HepG2 (cell line): Measurements from ENCODE around the gene LCAT. TPM values are rescaled to one million over a fixed set of nuclear protein-coding genes. Genes with fewer than 3 reads are reported as not detected.
A peak's percentile ranks its signal among the peaks of the same experiment; 100 is the strongest.

Experiments
- ERF ChIP-seq: IDR thresholded peaks from 2 replicates; pipeline ENCODE4 v1.6.1; 2018; ENCODE audit warnings: missing biosample characterization, missing genetic modification reagents
- MATR3 ChIP-seq: sonication (generic); formaldehyde crosslinking; IDR thresholded peaks from 2 replicates; pipeline ENCODE4 v1.4.0; 2020; ENCODE audit warnings: missing genetic modification reagents
- RCOR2 ChIP-seq: IDR thresholded peaks from 2 replicates; pipeline ENCODE4 v1.6.1; 2016; ENCODE audit warnings: missing biosample characterization, missing genetic modification reagents
- RFX3 ChIP-seq: IDR thresholded peaks from 2 replicates; pipeline ENCODE4 v1.6.1; 2016; ENCODE audit warnings: missing biosample characterization, missing genetic modification reagents
- TGIF2 ChIP-seq: IDR thresholded peaks from 2 replicates; pipeline ENCODE4 v1.6.1; 2016; ENCODE audit warnings: control low read depth, missing compliant biosample characterization
- ZNF282 ChIP-seq: fragments of 450-650 bp; IDR thresholded peaks from 2 replicates; pipeline ENCODE4 v1.6.1; 2018; ENCODE audit not compliant: partially characterized antibody
- polyA plus RNA-seq, 8 experiments: library from polyadenylated mRNA; depleted of rRNA in 3 of 8; stranded (reverse) in 7 of 8; unstranded in 1 of 8; fragments of >200 nt; fragmentation: Illumina TruSeq in 4 of 8; extraction: Trizol in 4 of 8; gene quantifications; 2 replicates each; pipeline versions ENCODE4 v1.2.1 to v1.2.3, GENCODE V29; 2011 to 2016; ENCODE audit warnings: low read depth in 4 of 8, missing spikeins in 1 of 8, mixed read lengths in 1 of 8; ENCODE audit not compliant: insufficient read depth in 1 of 8
- total RNA-seq, 5 experiments: library from RNA; depleted of rRNA; stranded (reverse); fragments of >200 nt; fragmentation: Illumina TruSeq; extraction: Trizol; gene quantifications; 2 replicates each; pipeline ENCODE4 v1.2.3, GENCODE V29; 2016; ENCODE audit warnings: low read depth in 1 of 5
- TF ChIP-seq, protein P1 (sequence below): sonication (generic); formaldehyde crosslinking; IDR thresholded peaks from 2 replicates; pipeline ENCODE4 v1.4.0; 2020; ENCODE audit warnings: mild to moderate bottlenecking, missing genetic modification reagents
- TF ChIP-seq, protein P2 (sequence below): sonication (generic); formaldehyde crosslinking; IDR thresholded peaks from 2 replicates; pipeline ENCODE4 v1.5.0; 2020; ENCODE audit warnings: mild to moderate bottlenecking, missing genetic modification reagents, borderline replicate concordance
- TF ChIP-seq, protein P3 (sequence below): sonication (generic); formaldehyde crosslinking; IDR thresholded peaks from 2 replicates; pipeline ENCODE4 v1.4.0; 2020; ENCODE audit warnings: missing genetic modification reagents, low read depth, mild to moderate bottlenecking, borderline replicate concordance
- TF ChIP-seq, protein P4 (sequence below): sonication (generic); formaldehyde crosslinking; IDR thresholded peaks from 2 replicates; pipeline ENCODE4 v1.5.0; 2020; ENCODE audit warnings: mild to moderate bottlenecking, missing genetic modification reagents, moderate library complexity
- TF ChIP-seq, protein P5 (sequence below): sonication (generic); formaldehyde crosslinking; IDR thresholded peaks from 2 replicates; pipeline ENCODE4 v1.5.1; 2020; ENCODE audit warnings: mild to moderate bottlenecking, missing genetic modification reagents, moderate library complexity
- TF ChIP-seq, protein P6 (sequence below): IDR thresholded peaks from 2 replicates; pipeline ENCODE4 v1.6.1; 2016; ENCODE audit warnings: low read depth, control low read depth
- TF ChIP-seq, protein P7 (sequence below): sonication (generic); formaldehyde crosslinking; IDR thresholded peaks from 2 replicates; pipeline ENCODE4 v1.4.0; 2020; ENCODE audit warnings: missing genetic modification reagents

LCAT gene
- total and polyA plus RNA-seq, 2 of the 13 experiments (the other 11 are each of a cell fraction or from before 2014, with no cell fraction given): 36.1 to 38.9 TPM

DNA sequence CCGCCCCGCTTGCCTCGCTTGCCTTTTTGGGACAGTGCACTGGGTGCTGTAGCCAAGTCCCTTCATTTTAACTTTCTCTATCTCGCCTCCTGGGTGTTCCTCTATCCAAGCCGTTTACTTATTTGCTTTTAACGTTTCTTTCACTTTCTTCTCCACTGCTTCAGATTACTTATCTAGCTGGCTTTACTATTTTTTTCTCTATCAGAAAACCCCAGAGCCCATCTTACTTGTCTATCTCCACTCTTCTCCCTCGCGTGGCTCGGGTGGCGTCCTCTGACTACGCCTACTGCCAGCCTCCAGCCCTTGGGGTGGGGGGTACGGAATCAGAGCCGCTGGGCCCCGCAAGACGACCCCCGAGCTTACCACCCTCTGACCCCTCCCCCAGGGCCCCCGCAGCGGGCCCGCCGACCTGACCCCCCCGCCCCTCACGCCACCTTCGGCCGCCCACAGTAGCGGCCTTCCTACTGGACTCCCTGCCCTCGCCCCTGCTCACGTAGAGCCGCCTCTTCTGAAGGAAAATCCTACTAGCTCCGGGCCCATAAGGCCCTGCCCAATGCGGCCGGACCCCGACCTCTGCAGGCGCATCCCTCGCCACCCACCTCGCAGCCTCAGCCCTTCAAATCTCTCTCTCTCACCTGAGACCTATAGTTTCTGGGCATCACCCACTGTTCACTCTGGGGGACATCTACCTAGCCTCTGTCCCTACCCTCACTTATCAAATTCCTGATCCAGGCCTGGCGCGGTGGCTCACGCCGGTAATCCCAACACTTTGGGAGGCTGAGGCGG, 25.5 kb upstream of the LCAT start (continued):
- TF ChIP-seq, protein P1, sequence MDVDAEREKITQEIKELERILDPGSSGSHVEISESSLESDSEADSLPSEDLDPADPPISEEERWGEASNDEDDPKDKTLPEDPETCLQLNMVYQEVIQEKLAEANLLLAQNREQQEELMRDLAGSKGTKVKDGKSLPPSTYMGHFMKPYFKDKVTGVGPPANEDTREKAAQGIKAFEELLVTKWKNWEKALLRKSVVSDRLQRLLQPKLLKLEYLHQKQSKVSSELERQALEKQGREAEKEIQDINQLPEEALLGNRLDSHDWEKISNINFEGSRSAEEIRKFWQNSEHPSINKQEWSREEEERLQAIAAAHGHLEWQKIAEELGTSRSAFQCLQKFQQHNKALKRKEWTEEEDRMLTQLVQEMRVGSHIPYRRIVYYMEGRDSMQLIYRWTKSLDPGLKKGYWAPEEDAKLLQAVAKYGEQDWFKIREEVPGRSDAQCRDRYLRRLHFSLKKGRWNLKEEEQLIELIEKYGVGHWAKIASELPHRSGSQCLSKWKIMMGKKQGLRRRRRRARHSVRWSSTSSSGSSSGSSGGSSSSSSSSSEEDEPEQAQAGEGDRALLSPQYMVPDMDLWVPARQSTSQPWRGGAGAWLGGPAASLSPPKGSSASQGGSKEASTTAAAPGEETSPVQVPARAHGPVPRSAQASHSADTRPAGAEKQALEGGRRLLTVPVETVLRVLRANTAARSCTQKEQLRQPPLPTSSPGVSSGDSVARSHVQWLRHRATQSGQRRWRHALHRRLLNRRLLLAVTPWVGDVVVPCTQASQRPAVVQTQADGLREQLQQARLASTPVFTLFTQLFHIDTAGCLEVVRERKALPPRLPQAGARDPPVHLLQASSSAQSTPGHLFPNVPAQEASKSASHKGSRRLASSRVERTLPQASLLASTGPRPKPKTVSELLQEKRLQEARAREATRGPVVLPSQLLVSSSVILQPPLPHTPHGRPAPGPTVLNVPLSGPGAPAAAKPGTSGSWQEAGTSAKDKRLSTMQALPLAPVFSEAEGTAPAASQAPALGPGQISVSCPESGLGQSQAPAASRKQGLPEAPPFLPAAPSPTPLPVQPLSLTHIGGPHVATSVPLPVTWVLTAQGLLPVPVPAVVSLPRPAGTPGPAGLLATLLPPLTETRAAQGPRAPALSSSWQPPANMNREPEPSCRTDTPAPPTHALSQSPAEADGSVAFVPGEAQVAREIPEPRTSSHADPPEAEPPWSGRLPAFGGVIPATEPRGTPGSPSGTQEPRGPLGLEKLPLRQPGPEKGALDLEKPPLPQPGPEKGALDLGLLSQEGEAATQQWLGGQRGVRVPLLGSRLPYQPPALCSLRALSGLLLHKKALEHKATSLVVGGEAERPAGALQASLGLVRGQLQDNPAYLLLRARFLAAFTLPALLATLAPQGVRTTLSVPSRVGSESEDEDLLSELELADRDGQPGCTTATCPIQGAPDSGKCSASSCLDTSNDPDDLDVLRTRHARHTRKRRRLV: peak; percentile 73
- no peak for TF ChIP-seq MATR3 (CRISPR knock-in tag)
- TF ChIP-seq, protein P2, sequence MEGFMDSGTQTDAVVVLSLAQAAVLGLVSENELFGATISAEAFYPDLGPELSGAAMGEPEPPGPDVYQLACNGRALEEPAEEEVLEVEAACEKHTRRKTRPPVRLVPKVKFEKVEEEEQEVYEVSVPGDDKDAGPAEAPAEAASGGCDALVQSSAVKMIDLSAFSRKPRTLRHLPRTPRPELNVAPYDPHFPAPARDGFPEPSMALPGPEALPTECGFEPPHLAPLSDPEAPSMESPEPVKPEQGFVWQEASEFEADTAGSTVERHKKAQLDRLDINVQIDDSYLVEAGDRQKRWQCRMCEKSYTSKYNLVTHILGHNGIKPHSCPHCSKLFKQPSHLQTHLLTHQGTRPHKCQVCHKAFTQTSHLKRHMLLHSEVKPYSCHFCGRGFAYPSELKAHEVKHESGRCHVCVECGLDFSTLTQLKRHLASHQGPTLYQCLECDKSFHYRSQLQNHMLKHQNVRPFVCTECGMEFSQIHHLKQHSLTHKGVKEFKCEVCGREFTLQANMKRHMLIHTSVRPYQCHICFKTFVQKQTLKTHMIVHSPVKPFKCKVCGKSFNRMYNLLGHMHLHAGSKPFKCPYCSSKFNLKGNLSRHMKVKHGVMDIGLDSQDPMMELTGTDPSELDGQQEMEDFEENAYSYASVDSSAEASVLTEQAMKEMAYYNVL (CRISPR knock-in tag): no peak
- TF ChIP-seq ERF: no peak; the same call in 1 of the 2 replicates
- no peak for TF ChIP-seq ZNF282
- TF ChIP-seq, protein P3, sequence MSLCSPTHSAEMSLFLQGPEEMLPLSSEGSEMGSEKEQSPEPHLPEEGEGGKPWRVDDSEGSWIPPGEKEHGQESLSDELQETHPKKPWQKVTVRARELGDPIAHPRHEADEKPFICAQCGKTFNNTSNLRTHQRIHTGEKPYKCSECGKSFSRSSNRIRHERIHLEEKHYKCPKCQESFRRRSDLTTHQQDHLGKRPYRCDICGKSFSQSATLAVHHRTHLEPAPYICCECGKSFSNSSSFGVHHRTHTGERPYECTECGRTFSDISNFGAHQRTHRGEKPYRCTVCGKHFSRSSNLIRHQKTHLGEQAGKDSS (CRISPR knock-in tag): no peak
- TF ChIP-seq, protein P4, sequence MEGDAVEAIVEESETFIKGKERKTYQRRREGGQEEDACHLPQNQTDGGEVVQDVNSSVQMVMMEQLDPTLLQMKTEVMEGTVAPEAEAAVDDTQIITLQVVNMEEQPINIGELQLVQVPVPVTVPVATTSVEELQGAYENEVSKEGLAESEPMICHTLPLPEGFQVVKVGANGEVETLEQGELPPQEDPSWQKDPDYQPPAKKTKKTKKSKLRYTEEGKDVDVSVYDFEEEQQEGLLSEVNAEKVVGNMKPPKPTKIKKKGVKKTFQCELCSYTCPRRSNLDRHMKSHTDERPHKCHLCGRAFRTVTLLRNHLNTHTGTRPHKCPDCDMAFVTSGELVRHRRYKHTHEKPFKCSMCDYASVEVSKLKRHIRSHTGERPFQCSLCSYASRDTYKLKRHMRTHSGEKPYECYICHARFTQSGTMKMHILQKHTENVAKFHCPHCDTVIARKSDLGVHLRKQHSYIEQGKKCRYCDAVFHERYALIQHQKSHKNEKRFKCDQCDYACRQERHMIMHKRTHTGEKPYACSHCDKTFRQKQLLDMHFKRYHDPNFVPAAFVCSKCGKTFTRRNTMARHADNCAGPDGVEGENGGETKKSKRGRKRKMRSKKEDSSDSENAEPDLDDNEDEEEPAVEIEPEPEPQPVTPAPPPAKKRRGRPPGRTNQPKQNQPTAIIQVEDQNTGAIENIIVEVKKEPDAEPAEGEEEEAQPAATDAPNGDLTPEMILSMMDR (CRISPR knock-in tag): peak; percentile 55
- TF ChIP-seq, protein P5, sequence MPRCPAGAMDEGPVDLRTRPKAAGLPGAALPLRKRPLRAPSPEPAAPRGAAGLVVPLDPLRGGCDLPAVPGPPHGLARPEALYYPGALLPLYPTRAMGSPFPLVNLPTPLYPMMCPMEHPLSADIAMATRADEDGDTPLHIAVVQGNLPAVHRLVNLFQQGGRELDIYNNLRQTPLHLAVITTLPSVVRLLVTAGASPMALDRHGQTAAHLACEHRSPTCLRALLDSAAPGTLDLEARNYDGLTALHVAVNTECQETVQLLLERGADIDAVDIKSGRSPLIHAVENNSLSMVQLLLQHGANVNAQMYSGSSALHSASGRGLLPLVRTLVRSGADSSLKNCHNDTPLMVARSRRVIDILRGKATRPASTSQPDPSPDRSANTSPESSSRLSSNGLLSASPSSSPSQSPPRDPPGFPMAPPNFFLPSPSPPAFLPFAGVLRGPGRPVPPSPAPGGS: no peak
- no peak for TF ChIP-seq RFX3 (CRISPR knock-in tag)
- TF ChIP-seq, protein P6, sequence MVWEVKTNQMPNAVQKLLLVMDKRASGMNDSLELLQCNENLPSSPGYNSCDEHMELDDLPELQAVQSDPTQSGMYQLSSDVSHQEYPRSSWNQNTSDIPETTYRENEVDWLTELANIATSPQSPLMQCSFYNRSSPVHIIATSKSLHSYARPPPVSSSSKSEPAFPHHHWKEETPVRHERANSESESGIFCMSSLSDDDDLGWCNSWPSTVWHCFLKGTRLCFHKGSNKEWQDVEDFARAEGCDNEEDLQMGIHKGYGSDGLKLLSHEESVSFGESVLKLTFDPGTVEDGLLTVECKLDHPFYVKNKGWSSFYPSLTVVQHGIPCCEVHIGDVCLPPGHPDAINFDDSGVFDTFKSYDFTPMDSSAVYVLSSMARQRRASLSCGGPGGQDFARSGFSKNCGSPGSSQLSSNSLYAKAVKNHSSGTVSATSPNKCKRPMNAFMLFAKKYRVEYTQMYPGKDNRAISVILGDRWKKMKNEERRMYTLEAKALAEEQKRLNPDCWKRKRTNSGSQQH: peak; percentile 79
- TF ChIP-seq RCOR2: peak; percentile 58
- TF ChIP-seq, protein P7, sequence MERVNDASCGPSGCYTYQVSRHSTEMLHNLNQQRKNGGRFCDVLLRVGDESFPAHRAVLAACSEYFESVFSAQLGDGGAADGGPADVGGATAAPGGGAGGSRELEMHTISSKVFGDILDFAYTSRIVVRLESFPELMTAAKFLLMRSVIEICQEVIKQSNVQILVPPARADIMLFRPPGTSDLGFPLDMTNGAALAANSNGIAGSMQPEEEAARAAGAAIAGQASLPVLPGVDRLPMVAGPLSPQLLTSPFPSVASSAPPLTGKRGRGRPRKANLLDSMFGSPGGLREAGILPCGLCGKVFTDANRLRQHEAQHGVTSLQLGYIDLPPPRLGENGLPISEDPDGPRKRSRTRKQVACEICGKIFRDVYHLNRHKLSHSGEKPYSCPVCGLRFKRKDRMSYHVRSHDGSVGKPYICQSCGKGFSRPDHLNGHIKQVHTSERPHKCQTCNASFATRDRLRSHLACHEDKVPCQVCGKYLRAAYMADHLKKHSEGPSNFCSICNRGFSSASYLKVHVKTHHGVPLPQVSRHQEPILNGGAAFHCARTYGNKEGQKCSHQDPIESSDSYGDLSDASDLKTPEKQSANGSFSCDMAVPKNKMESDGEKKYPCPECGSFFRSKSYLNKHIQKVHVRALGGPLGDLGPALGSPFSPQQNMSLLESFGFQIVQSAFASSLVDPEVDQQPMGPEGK (CRISPR knock-in tag): peak; percentile 93
- 0 out of 2 replicates have a peak, but pooled peaks have one; percentile 12 for TF ChIP-seq TGIF2 (CRISPR knock-in tag)
